ENCODE data around the gene BTN1A1.

DNA sequence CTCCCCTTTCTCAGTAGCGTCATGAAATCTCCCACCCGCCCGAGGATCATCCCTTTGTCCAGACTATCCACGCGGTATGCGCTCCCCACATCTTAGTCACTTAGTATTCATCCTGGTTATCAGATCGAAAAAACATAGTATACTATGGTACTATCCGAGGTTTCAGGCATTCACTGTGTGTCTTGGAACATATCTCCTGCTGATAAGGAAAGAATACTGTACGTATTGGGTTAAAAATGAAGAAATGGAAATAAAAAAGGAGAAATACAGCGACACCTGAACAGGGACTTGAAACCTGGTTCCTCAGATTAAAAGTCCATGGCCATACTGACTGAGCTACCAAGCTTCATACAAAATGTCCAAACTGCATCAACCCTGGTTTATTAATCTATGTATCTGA is 52.1 kb downstream of the BTN1A1 start:
- TF ChIP-seq, protein P1, sequence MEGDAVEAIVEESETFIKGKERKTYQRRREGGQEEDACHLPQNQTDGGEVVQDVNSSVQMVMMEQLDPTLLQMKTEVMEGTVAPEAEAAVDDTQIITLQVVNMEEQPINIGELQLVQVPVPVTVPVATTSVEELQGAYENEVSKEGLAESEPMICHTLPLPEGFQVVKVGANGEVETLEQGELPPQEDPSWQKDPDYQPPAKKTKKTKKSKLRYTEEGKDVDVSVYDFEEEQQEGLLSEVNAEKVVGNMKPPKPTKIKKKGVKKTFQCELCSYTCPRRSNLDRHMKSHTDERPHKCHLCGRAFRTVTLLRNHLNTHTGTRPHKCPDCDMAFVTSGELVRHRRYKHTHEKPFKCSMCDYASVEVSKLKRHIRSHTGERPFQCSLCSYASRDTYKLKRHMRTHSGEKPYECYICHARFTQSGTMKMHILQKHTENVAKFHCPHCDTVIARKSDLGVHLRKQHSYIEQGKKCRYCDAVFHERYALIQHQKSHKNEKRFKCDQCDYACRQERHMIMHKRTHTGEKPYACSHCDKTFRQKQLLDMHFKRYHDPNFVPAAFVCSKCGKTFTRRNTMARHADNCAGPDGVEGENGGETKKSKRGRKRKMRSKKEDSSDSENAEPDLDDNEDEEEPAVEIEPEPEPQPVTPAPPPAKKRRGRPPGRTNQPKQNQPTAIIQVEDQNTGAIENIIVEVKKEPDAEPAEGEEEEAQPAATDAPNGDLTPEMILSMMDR (IDR thresholded peaks at IDR 0.05; ENCODE audit: insufficient read depth, low read length): no peak
- no peak for TF ChIP-seq GABPA (IDR thresholded peaks at IDR 0.05; ENCODE audit: low read depth)
- no peak for TF ChIP-seq POLR2AphosphoS5 (IDR thresholded peaks at IDR 0.05; ENCODE audit: low read depth)
- no peak for TF ChIP-seq SPI1 (IDR thresholded peaks at IDR 0.05; ENCODE audit: borderline replicate concordance, low read depth)
- TF ChIP-seq, protein P2, sequence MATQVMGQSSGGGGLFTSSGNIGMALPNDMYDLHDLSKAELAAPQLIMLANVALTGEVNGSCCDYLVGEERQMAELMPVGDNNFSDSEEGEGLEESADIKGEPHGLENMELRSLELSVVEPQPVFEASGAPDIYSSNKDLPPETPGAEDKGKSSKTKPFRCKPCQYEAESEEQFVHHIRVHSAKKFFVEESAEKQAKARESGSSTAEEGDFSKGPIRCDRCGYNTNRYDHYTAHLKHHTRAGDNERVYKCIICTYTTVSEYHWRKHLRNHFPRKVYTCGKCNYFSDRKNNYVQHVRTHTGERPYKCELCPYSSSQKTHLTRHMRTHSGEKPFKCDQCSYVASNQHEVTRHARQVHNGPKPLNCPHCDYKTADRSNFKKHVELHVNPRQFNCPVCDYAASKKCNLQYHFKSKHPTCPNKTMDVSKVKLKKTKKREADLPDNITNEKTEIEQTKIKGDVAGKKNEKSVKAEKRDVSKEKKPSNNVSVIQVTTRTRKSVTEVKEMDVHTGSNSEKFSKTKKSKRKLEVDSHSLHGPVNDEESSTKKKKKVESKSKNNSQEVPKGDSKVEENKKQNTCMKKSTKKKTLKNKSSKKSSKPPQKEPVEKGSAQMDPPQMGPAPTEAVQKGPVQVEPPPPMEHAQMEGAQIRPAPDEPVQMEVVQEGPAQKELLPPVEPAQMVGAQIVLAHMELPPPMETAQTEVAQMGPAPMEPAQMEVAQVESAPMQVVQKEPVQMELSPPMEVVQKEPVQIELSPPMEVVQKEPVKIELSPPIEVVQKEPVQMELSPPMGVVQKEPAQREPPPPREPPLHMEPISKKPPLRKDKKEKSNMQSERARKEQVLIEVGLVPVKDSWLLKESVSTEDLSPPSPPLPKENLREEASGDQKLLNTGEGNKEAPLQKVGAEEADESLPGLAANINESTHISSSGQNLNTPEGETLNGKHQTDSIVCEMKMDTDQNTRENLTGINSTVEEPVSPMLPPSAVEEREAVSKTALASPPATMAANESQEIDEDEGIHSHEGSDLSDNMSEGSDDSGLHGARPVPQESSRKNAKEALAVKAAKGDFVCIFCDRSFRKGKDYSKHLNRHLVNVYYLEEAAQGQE (IDR thresholded peaks at IDR 0.05; ENCODE audit: insufficient replicate concordance, low read depth): no peak

All from HL-60 (cell line).